GM12878 (cell line): Measurements from ENCODE around the gene HOXC12. TPM values are rescaled to one million over a fixed set of nuclear protein-coding genes. Genes with fewer than 3 reads are reported as not detected.

Experiments
- ATAC-seq: fragments of 200-7000 bp; cut with Tn5 transposase; 3 replicates; pipeline ENCODE4 v1.9.1; 2020; ENCODE audit warnings: mild to moderate bottlenecking, moderate library complexity
- BruUV-seq: library from RNA; stranded (reverse); fragments of 400-500 nt; replicated peaks from 2 replicates; lab custom pipeline; 2021; lab: Mats Ljungman, UMichigan
- CTCF ChIA-PET: fragments of 300-600 bp; sonication (Branson Sonifier 250); formaldehyde crosslinking; extraction: SDS; loops from one replicate; lab custom pipeline; 2021; ENCODE audit warnings: inconsistent platforms; lab: Yijun Ruan, JAX
- POLR2A ChIA-PET: fragments of 350-600 bp; formaldehyde crosslinking; extraction: SDS; loops from one replicate; lab custom pipeline; 2021; ENCODE audit warnings: inconsistent platforms; lab: Charles Lee
- RAD21 ChIA-PET: fragments of 300-600 bp; sonication (Branson Sonifier 250); formaldehyde crosslinking; loops from one replicate; lab custom pipeline; 2023; ENCODE audit warnings: antibody characterized with exemption; ENCODE audit not compliant: unreplicated experiment; lab: Charles Lee
- SMC1A ChIA-PET: fragments of 300-600 bp; sonication (Branson Sonifier 250); formaldehyde crosslinking; loops from one replicate; lab custom pipeline; 2023; ENCODE audit not compliant: unreplicated experiment, uncharacterized antibody; lab: Charles Lee
- DNase-seq: peaks from one replicate; pipeline ENCODE4 v3.0.0-alpha.2; 2011; ENCODE audit warnings: low read depth, low spot score
- FAIRE-seq: peaks from 3 replicates; lab custom pipeline; 2011; peaks lifted over from hg19 to GRCh38; lab: Jason Lieb, UNC
- H2AFZ ChIP-seq: 2 replicates; pipeline ENCODE4 v1.6.0; 2011; ENCODE audit warnings: low read depth, low read length, control low read depth; ENCODE audit not compliant: control insufficient read depth
- H3K27ac ChIP-seq: 2 replicates; pipeline ENCODE4 v1.5.1; 2011; ENCODE audit warnings: control low read depth; ENCODE audit not compliant: control insufficient read depth, insufficient read depth
- H3K27me3 ChIP-seq, 2 experiments: replicated peaks in 1 of 2; 2 replicates each; pipeline versions ENCODE4 v1.6.0 to v1.6.1; 2011; ENCODE audit warnings: low read length in 1 of 2; ENCODE audit not compliant: control insufficient read depth in 2 of 2, insufficient read depth in 2 of 2
- H3K36me3 ChIP-seq, 2 experiments: 2 replicates each; pipeline ENCODE4 v1.5.1; 2011; ENCODE audit warnings: low read length in 1 of 2; ENCODE audit not compliant: control insufficient read depth in 2 of 2, insufficient read depth in 2 of 2
- H3K4me1 ChIP-seq: 2 replicates; pipeline ENCODE4 v1.6.1; 2011; ENCODE audit warnings: mild to moderate bottlenecking, low read length, moderate library complexity, mixed read lengths; ENCODE audit not compliant: control insufficient read depth, insufficient read depth
- H3K4me2 ChIP-seq: 2 replicates; pipeline ENCODE4 v1.6.0; 2011; ENCODE audit warnings: control low read depth; ENCODE audit not compliant: control insufficient read depth, insufficient read depth
- H3K4me3 ChIP-seq: fragments of 200-600 bp; sonication (generic); 2 replicates; pipeline ENCODE4 v1.5.1; 2016
- H3K79me2 ChIP-seq: 2 replicates; pipeline ENCODE4 v1.6.0; 2011; ENCODE audit warnings: low read length; ENCODE audit not compliant: control insufficient read depth, insufficient read depth
- H3K9ac ChIP-seq: 2 replicates; pipeline ENCODE4 v1.8.0; 2011; ENCODE audit warnings: low read length, control low read depth, mixed read lengths; ENCODE audit not compliant: control insufficient read depth, insufficient read depth
- H3K9me3 ChIP-seq: replicated peaks from 3 replicates; pipeline ENCODE4 v1.5.1; 2011; ENCODE audit warnings: mild to moderate bottlenecking, low read length; ENCODE audit not compliant: control insufficient read depth, insufficient read depth
- H4K20me1 ChIP-seq: 2 replicates; pipeline ENCODE4 v1.6.0; 2011; ENCODE audit not compliant: control insufficient read depth, insufficient read depth
- E2F4 ChIP-seq: IDR thresholded peaks from 2 replicates; pipeline ENCODE4 v1.6.1; 2012; ENCODE audit warnings: low read depth, low read length, improper control_type of control experiment
- E2F8 ChIP-seq: fragments of 450-650 bp; IDR thresholded peaks from 2 replicates; pipeline ENCODE4 v1.6.1; 2018; ENCODE audit warnings: mild to moderate bottlenecking, low read depth, moderate library complexity; ENCODE audit not compliant: partially characterized antibody
- EZH2 ChIP-seq: IDR thresholded peaks from 2 replicates; pipeline ENCODE4 v1.6.1; 2012; ENCODE audit warnings: low read depth, mild to moderate bottlenecking, control low read depth, inconsistent platforms, low read length, borderline replicate concordance; ENCODE audit not compliant: control insufficient read depth
- GABPA ChIP-seq: IDR thresholded peaks from 2 replicates; pipeline ENCODE4 v1.6.1; 2014; ENCODE audit warnings: antibody characterized with exemption, low read depth, mild to moderate bottlenecking, inconsistent platforms
- NFIC ChIP-seq: IDR thresholded peaks from 2 replicates; pipeline ENCODE4 v1.6.1; 2012; ENCODE audit warnings: low read depth, mild to moderate bottlenecking, inconsistent platforms, low read length, moderate library complexity
- NR2F1 ChIP-seq: fragments of 450-650 bp; conservative IDR thresholded peaks from 2 replicates; pipeline ENCODE4 v1.6.1; 2017; ENCODE audit warnings: mild to moderate bottlenecking
- RCOR1 ChIP-seq: conservative IDR thresholded peaks from 2 replicates; pipeline ENCODE4 v1.6.1; 2012; ENCODE audit warnings: low read depth, low read length, improper control_type of control experiment
- SMARCA5 ChIP-seq: fragments of 450-650 bp; IDR thresholded peaks from 2 replicates; pipeline ENCODE4 v1.6.1; 2017; ENCODE audit warnings: mild to moderate bottlenecking
- STAT3 ChIP-seq: IDR thresholded peaks from 2 replicates; pipeline ENCODE4 v1.6.1; 2011; ENCODE audit warnings: low read depth, low read length, improper control_type of control experiment
- YBX1 ChIP-seq: fragments of 450-650 bp; IDR thresholded peaks from 2 replicates; pipeline ENCODE4 v1.6.1; 2016; ENCODE audit warnings: antibody characterized with exemption
- ZNF207 ChIP-seq: fragments of 450-650 bp; IDR thresholded peaks from 2 replicates; pipeline ENCODE4 v1.6.1; 2014; ENCODE audit warnings: antibody characterized with exemption, mild to moderate bottlenecking, borderline replicate concordance
- ZNF217 ChIP-seq: fragments of 450-650 bp; IDR thresholded peaks from 2 replicates; pipeline ENCODE4 v1.6.1; 2017; ENCODE audit warnings: antibody characterized with exemption, mild to moderate bottlenecking
- WGBS: methylation state at CpG from one replicate; pipeline ENCODE4 v1.1.6; 2016; ENCODE audit warnings: low lambda C conversion rate; ENCODE audit not compliant: insufficient replicate concordance, insufficient coverage; ENCODE audit errors: missing lambda C conversion rate; 5-methylcytosine and 5-hydroxymethylcytosine counted together
- in situ Hi-C: fragments of 300-500 bp; cut with MboI; formaldehyde crosslinking; loops from 9 replicates; pipeline ENCODE4 v1.14.3; 2018; ENCODE audit warnings: mixed read lengths
- intact Hi-C: fragments of 100-400 bp; cut with micrococcal nuclease; formaldehyde crosslinking; loops from one replicate; pipeline ENCODE4 v1.14.2; 2022; ENCODE audit not compliant: unreplicated experiment
- polyA plus RNA-seq, 11 experiments: library from polyadenylated mRNA; depleted of rRNA in 4 of 11; unstranded in 6 of 11; stranded (reverse) in 5 of 11; fragments of >200 nt; fragmentation: Nextera tagmentation in 4 of 11; fragmentation: Illumina TruSeq in 1 of 11; extraction: Ambion mirVana in 4 of 11; extraction: Trizol in 1 of 11; gene quantifications; 1 replicate in 1 of 11; 2 replicates in 10 of 11; pipeline versions ENCODE4 v1.2.1 to v1.2.3, GENCODE V29; 2011 to 2016; ENCODE audit warnings: inconsistent platforms in 2 of 11, missing spikeins in 2 of 11, low read depth in 1 of 11
- total RNA-seq, 4 experiments: library from RNA; depleted of rRNA in 3 of 4; stranded (reverse); fragments of >200 nt in 3 of 4; fragmentation: Illumina TruSeq in 1 of 4; extraction: Trizol in 1 of 4; gene quantifications; 2 replicates each; pipeline versions ENCODE4 v1.2.1 to v1.2.3, GENCODE V29; 2013 to 2021

HOXC12 gene
- total and polyA plus RNA-seq, 10 of the 15 experiments (the other 5 are each of a cell fraction or from before 2014, with no cell fraction given), result not detected

GRCh38 chr12:53969588-53970259 lies 15.0 kb downstream of the HOXC12 start:
- peaks cover 31 to 56% of the 10 kb centered on the region in 2 experiments for H3K27me3 ChIP-seq
- no peak for TF ChIP-seq NR2F1
- no peak for TF ChIP-seq EZH2
- TF ChIP-seq GABPA, result no peak
- no peak for TF ChIP-seq YBX1
- TF ChIP-seq RCOR1, result no peak
- TF ChIP-seq ZNF217, result no peak
- no peak for TF ChIP-seq E2F8
- TF ChIP-seq SMARCA5, result no peak
- TF ChIP-seq STAT3, result no peak
- TF ChIP-seq ZNF207, result no peak
- TF ChIP-seq E2F4, result no peak
- no peak for TF ChIP-seq NFIC
- WGBS, result 45% methylated on average over 12 of the region's 12 CpGs
- ChIA-PET CTCF (interaction anchor here (0.8 kb wide), 1 partner anchor 430 kb away, joined by 3 read pairs; no protein-coding TSS in a partner anchor), POLR2A (no interaction called here), SMC1A (no interaction called here), RAD21 (no interaction called here)
- FAIRE-seq (no peak), ATAC-seq (no peak), DNase-seq (no peak)
- no peak overlapping the region for H3K27ac ChIP-seq
- in situ Hi-C loops (no loop called here), intact Hi-C loops (no loop called here)
- H4K20me1 ChIP-seq, result no peaks in the 10 kb centered on the region; the same call in 1 of the 2 replicates
- H3K79me2 ChIP-seq, result no peaks in the 10 kb centered on the region
- no peak overlapping the region for H2AFZ ChIP-seq
- no TSS peak for BruUV-seq
- H3K9ac ChIP-seq, result no peak overlapping the region
- H3K4me3 ChIP-seq, result no peak overlapping the region
- H3K4me2 ChIP-seq, result no peak overlapping the region
- no peaks in the 10 kb centered on the region; the same call in 2 of the 3 replicates for H3K9me3 ChIP-seq
- no peaks in the 10 kb centered on the region for H3K36me3 ChIP-seq
- no peaks in the 10 kb centered on the region for H3K4me1 ChIP-seq
